Measurements from ENCODE around the gene OXA1L. TPM values are rescaled to one million over a fixed set of nuclear protein-coding genes. Genes with fewer than 3 reads are reported as not detected.

OXA1L gene
- total RNA-seq, 1 donor from 2014 or later, result 81.2 TPM

DNA sequence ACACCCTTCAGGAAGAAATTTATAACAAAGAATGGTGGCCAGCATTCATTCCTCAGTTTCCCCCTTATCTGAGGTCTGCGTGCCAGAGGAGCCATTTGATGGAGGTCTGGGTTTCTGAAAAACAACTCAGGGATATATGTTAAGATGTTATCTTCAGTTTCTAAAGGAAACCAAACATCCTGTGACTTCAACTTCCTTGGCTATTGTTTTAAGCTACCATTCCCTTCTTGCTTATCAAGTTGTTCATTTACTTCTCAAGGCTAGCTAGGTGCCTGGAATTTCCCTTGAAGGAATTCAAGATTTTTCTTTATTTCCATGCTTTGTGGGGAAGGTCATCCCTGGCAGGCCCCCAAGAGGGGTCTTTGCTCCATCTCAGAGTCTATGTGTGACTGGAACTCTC lies 27.1 kb upstream of the OXA1L start:
- TF ChIP-seq, protein P1, sequence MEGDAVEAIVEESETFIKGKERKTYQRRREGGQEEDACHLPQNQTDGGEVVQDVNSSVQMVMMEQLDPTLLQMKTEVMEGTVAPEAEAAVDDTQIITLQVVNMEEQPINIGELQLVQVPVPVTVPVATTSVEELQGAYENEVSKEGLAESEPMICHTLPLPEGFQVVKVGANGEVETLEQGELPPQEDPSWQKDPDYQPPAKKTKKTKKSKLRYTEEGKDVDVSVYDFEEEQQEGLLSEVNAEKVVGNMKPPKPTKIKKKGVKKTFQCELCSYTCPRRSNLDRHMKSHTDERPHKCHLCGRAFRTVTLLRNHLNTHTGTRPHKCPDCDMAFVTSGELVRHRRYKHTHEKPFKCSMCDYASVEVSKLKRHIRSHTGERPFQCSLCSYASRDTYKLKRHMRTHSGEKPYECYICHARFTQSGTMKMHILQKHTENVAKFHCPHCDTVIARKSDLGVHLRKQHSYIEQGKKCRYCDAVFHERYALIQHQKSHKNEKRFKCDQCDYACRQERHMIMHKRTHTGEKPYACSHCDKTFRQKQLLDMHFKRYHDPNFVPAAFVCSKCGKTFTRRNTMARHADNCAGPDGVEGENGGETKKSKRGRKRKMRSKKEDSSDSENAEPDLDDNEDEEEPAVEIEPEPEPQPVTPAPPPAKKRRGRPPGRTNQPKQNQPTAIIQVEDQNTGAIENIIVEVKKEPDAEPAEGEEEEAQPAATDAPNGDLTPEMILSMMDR (IDR thresholded peaks at IDR 0.05; ENCODE audit: insufficient read depth, low read depth, low read length), result no peak
- no peak for TF ChIP-seq EZH2 (IDR thresholded peaks at IDR 0.05; ENCODE audit: insufficient read depth, low read length)
- no peaks in the 10 kb centered on the region for H3K27me3 ChIP-seq (ENCODE audit: insufficient read depth, low read length)
- Mint-ChIP-seq H3K27ac (ENCODE audit: unreplicated experiment) (peak overlapping the region; percentile 41), H3K27me3 (ENCODE audit: low read depth, unreplicated experiment) (peaks cover 4% of the 10 kb centered on the region), H3K4me3 (ENCODE audit: unreplicated experiment) (peak overlapping the region; percentile 40), H3K4me1 (ENCODE audit: low read depth, unreplicated experiment) (peaks cover 2% of the 10 kb centered on the region), H3K36me3 (ENCODE audit: low read depth, unreplicated experiment) (no peaks in the 10 kb centered on the region), H3K9me3 (ENCODE audit: unreplicated experiment) (peaks cover 2% of the 10 kb centered on the region)
- no peaks in the 10 kb centered on the region for H3K79me2 ChIP-seq (ENCODE audit: insufficient read depth, low read length)
- H3K4me1 ChIP-seq (ENCODE audit: insufficient read depth, low read length), result no peaks in the 10 kb centered on the region
- no peak overlapping the region for H3K4me2 ChIP-seq (ENCODE audit: low read length)
- no peaks in the 10 kb centered on the region for H3K36me3 ChIP-seq (ENCODE audit: insufficient read depth, low read length)
- no peak overlapping the region for H3K27ac ChIP-seq (ENCODE audit: low read depth, low read length)
- no peak for FAIRE-seq
- H3K9me3 ChIP-seq (ENCODE audit: insufficient read depth, low read depth, low read length), result no peaks in the 10 kb centered on the region
- no peak overlapping the region for H3K9ac ChIP-seq (ENCODE audit: low read length)
- no peaks in the 10 kb centered on the region for H4K20me1 ChIP-seq (ENCODE audit: insufficient read depth, low read length)
- DNase-seq (ENCODE audit: low read depth), result no peak
- no peak overlapping the region for H3K4me3 ChIP-seq (ENCODE audit: insufficient read depth, low read depth, low read length)
- no peak overlapping the region for H2AFZ ChIP-seq (ENCODE audit: low read depth, low read length)

DNA sequence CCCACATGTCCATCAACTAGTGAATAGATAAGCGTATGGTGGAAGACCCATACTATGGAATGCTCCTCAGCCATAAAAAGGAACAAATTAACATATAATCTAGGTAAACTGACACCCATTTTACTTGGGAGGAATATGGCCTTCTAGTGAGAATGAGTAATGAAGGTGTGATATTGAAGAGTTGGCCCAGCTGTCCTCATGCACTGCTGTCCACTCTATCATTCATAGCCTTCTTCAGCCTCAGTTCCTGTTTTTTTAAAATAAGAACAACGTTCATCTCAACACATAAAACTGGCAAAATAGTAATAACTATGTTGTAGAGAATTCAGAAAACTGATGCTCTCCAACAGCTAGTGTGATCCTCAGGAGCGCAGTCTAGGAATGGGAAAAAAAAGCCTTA lies 26.5 kb upstream of the OXA1L start:
- Mint-ChIP-seq H3K27me3 (ENCODE audit: low read depth, unreplicated experiment) (peaks cover 4% of the 10 kb centered on the region), H3K4me1 (ENCODE audit: low read depth, unreplicated experiment) (peaks cover 2% of the 10 kb centered on the region), H3K36me3 (ENCODE audit: low read depth, unreplicated experiment) (no peaks in the 10 kb centered on the region), H3K27ac (ENCODE audit: unreplicated experiment) (no peak overlapping the region), H3K9me3 (ENCODE audit: unreplicated experiment) (peaks cover 2% of the 10 kb centered on the region), H3K4me3 (ENCODE audit: unreplicated experiment) (no peak overlapping the region)
- Histone ChIP-seq H4K20me1 (ENCODE audit: insufficient read depth, low read length) (no peaks in the 10 kb centered on the region), H3K9ac (ENCODE audit: low read length) (no peak overlapping the region), H3K27ac (ENCODE audit: low read depth, low read length) (no peak overlapping the region), H3K4me1 (ENCODE audit: insufficient read depth, low read length) (no peaks in the 10 kb centered on the region), H3K9me3 (ENCODE audit: insufficient read depth, low read depth, low read length) (no peaks in the 10 kb centered on the region), H3K27me3 (ENCODE audit: insufficient read depth, low read length) (no peaks in the 10 kb centered on the region), H2AFZ (ENCODE audit: low read depth, low read length) (no peak overlapping the region), H3K4me2 (ENCODE audit: low read length) (no peak overlapping the region), H3K36me3 (ENCODE audit: insufficient read depth, low read length) (no peaks in the 10 kb centered on the region), H3K79me2 (ENCODE audit: insufficient read depth, low read length) (no peaks in the 10 kb centered on the region), H3K4me3 (ENCODE audit: insufficient read depth, low read depth, low read length) (no peak overlapping the region)
- TF ChIP-seq, protein P1 (IDR thresholded peaks at IDR 0.05; ENCODE audit: insufficient read depth, low read depth, low read length), result no peak
- TF ChIP-seq EZH2 (IDR thresholded peaks at IDR 0.05; ENCODE audit: insufficient read depth, low read length), result no peak
- DNase-seq (ENCODE audit: low read depth) (no peak), FAIRE-seq (no peak)

DNA sequence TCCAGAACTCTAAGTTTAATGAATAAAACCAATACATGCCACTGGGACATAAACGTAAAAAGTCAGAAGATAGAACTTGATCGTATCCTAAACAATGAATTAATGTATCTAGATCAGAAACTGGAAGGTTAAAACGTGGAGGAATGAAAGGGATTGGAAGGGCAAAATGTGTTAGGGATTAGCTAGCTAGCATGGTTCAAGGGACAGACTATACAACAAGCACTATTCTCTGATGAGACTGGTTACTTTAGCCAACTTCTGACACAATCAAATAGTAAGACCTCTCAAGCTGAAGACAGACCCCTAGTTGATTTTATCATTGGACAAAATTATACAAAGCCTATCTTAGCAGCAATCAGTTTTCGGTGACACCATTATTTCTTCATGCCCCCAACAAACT lies 18.7 kb upstream of the OXA1L start:
- Histone ChIP-seq H3K4me3 (ENCODE audit: insufficient read depth, low read depth, low read length) (no peak overlapping the region), H3K9me3 (ENCODE audit: insufficient read depth, low read depth, low read length) (no peaks in the 10 kb centered on the region), H4K20me1 (ENCODE audit: insufficient read depth, low read length) (no peaks in the 10 kb centered on the region), H3K36me3 (ENCODE audit: insufficient read depth, low read length) (no peaks in the 10 kb centered on the region), H3K4me2 (ENCODE audit: low read length) (no peak overlapping the region), H3K27ac (ENCODE audit: low read depth, low read length) (no peak overlapping the region), H3K27me3 (ENCODE audit: insufficient read depth, low read length) (peaks cover 3% of the 10 kb centered on the region), H3K4me1 (ENCODE audit: insufficient read depth, low read length) (no peaks in the 10 kb centered on the region), H3K9ac (ENCODE audit: low read length) (no peak overlapping the region), H3K79me2 (ENCODE audit: insufficient read depth, low read length) (no peaks in the 10 kb centered on the region), H2AFZ (ENCODE audit: low read depth, low read length) (no peak overlapping the region)
- Mint-ChIP-seq H3K4me3 (ENCODE audit: unreplicated experiment) (no peak overlapping the region), H3K4me1 (ENCODE audit: low read depth, unreplicated experiment) (no peaks in the 10 kb centered on the region), H3K27ac (ENCODE audit: unreplicated experiment) (no peak overlapping the region), H3K36me3 (ENCODE audit: low read depth, unreplicated experiment) (no peaks in the 10 kb centered on the region), H3K9me3 (ENCODE audit: unreplicated experiment) (no peaks in the 10 kb centered on the region), H3K27me3 (ENCODE audit: low read depth, unreplicated experiment) (peaks cover 9% of the 10 kb centered on the region)
- TF ChIP-seq, protein P1 (IDR thresholded peaks at IDR 0.05; ENCODE audit: insufficient read depth, low read depth, low read length), result no peak
- no peak for TF ChIP-seq EZH2 (IDR thresholded peaks at IDR 0.05; ENCODE audit: insufficient read depth, low read length)
- FAIRE-seq (no peak), DNase-seq (ENCODE audit: low read depth) (no peak)
